ENCODE measurements around the gene APC.
"Not testable (repeated sequence)": the region's sequence is repeated elsewhere in the genome, so short reads cannot be mapped to it uniquely, and the experiment has no call there.

GRCh38 chr5:112716895-112717294, 20.8 kb upstream of the APC start:
- not testable (repeated sequence) for TF ChIP-seq CTCF (IDR thresholded peaks at IDR 0.05; ENCODE audit: insufficient read depth, low read length); SPI1 (IDR thresholded peaks at IDR 0.05; ENCODE audit: borderline replicate concordance, low read depth); POLR2AphosphoS5 (IDR thresholded peaks at IDR 0.05; ENCODE audit: low read depth); REST (IDR thresholded peaks at IDR 0.05; ENCODE audit: insufficient replicate concordance, low read depth); GABPA (IDR thresholded peaks at IDR 0.05; ENCODE audit: low read depth)

Measured in HL-60 (cell line).